IgD-negative memory B cell (primary cell): ENCODE measurements around the gene NPIPB2. TPM values are rescaled to one million over a fixed set of nuclear protein-coding genes. Genes with fewer than 3 reads are reported as not detected.
"Not testable (repeated sequence)": the region's sequence is repeated elsewhere in the genome, so short reads cannot be mapped to it uniquely, and the experiment has no call there.

Experiments
- H3K27ac Mint-ChIP-seq, 3 donors: one replicate each; pipeline ENCODE4 v1.8.0; 2020 to 2022; ENCODE audit warnings: mild to moderate bottlenecking in 3 of 3, mixed read lengths in 3 of 3, moderate library complexity in 1 of 3
- H3K27me3 Mint-ChIP-seq: one replicate; pipeline ENCODE4 v1.8.0; 2021; ENCODE audit warnings: mixed read lengths
- H3K36me3 Mint-ChIP-seq: one replicate; pipeline ENCODE4 v1.8.0; 2020; ENCODE audit warnings: mild to moderate bottlenecking, mixed read lengths
- H3K4me1 Mint-ChIP-seq, 3 donors: one replicate each; pipeline ENCODE4 v1.8.0; 2020 to 2022; ENCODE audit warnings: mixed read lengths in 3 of 3, mild to moderate bottlenecking in 1 of 3
- H3K4me3 Mint-ChIP-seq, 4 donors: one replicate each; pipeline ENCODE4 v1.8.0; 2020 to 2022; ENCODE audit warnings: mild to moderate bottlenecking in 4 of 4, mixed read lengths in 4 of 4, moderate library complexity in 3 of 4
- H3K9me3 Mint-ChIP-seq, 3 donors: one replicate each; pipeline ENCODE4 v1.8.0; 2020 to 2021; ENCODE audit warnings: mixed read lengths in 3 of 3, mild to moderate bottlenecking in 1 of 3
- polyA plus RNA-seq: library from polyadenylated mRNA; unstranded; fragments of 300-500 nt; fragmentation: Illumina TruSeq; gene quantifications from one replicate; pipeline ENCODE4 v1.2.3, GENCODE V29; 2021

The NPIPB2 gene
- polyA plus RNA-seq, 1 donor from 2014 or later: 0.74 TPM

- H3K4me1 Mint-ChIP-seq, H3K36me3 Mint-ChIP-seq, H3K27me3 Mint-ChIP-seq, H3K27ac Mint-ChIP-seq, H3K9me3 Mint-ChIP-seq: not testable (repeated sequence)
- peak overlapping the region in 1 of 4 donors; percentile 41 for H3K4me3 Mint-ChIP-seq
Observed at GRCh38 chr16:11927350-11927749, 14.5 kb downstream of the NPIPB2 start.

GRCh38 chr16:11924046-11924445 lies 17.8 kb downstream of the NPIPB2 start:
- H3K36me3 Mint-ChIP-seq, H3K4me3 Mint-ChIP-seq, H3K4me1 Mint-ChIP-seq, H3K27me3 Mint-ChIP-seq, H3K27ac Mint-ChIP-seq, H3K9me3 Mint-ChIP-seq: not testable (repeated sequence)

GRCh38 chr16:11916524-11917285 lies 25.1 kb downstream of the NPIPB2 start:
- Mint-ChIP-seq H3K27ac (peak overlapping the region in 2 of 3 donors; percentile 93 to 95), H3K4me3 (peak overlapping the region; percentile 85 to 97 (median 90)), H3K9me3 (peaks cover 0 to 2% (median 0%) of the 10 kb centered on the region in 3 donors), H3K27me3 (no peaks in the 10 kb centered on the region), H3K4me1 (peaks cover 21 to 26% (median 23%) of the 10 kb centered on the region in 3 donors), H3K36me3 (peaks cover 5% of the 10 kb centered on the region)

- H3K9me3 Mint-ChIP-seq: peaks cover 0 to 2% (median 0%) of the 10 kb centered on the region in 3 donors
- H3K36me3 Mint-ChIP-seq: peaks cover 5% of the 10 kb centered on the region
- H3K27me3 Mint-ChIP-seq: no peaks in the 10 kb centered on the region
- peak within 1 kb of the TSS; percentile 95 to 96 (median 96) for H3K27ac Mint-ChIP-seq
- peak within 1 kb of the TSS; percentile 91 to 98 (median 96) for H3K4me3 Mint-ChIP-seq
- peaks cover 23 to 28% (median 24%) of the 10 kb centered on the region in 3 donors for H3K4me1 Mint-ChIP-seq
Observed at GRCh38 chr16:11915644-11916523, 26.0 kb downstream of the NPIPB2 start, which contains the start of gene GSPT1. Gene GSPT1 (minus strand): TSS chr16:11915956. CDS start chr16:11915720, 236 bp downstream.

- Mint-ChIP-seq H3K27me3 (no peaks in the 10 kb centered on the region), H3K36me3 (peaks cover 8% of the 10 kb centered on the region), H3K27ac (peak overlapping the region; percentile 95 to 96 (median 96)), H3K9me3 (peaks cover 0 to 2% (median 0%) of the 10 kb centered on the region in 3 donors), H3K4me3 (peak overlapping the region; percentile 91 to 98 (median 95)), H3K4me1 (peaks cover 30 to 35% (median 31%) of the 10 kb centered on the region in 3 donors)
Observed at GRCh38 chr16:11915114-11915643, 26.7 kb downstream of the NPIPB2 start.

- Mint-ChIP-seq H3K9me3 (peaks cover 0 to 2% (median 0%) of the 10 kb centered on the region in 3 donors), H3K27ac (peak overlapping the region; percentile 95 to 96 (median 96)), H3K4me1 (peaks cover 30 to 36% (median 32%) of the 10 kb centered on the region in 3 donors), H3K36me3 (peaks cover 9% of the 10 kb centered on the region), H3K4me3 (peak overlapping the region; percentile 86 to 98 (median 95)), H3K27me3 (no peaks in the 10 kb centered on the region)
Observed at GRCh38 chr16:11914210-11915113, 27.4 kb downstream of the NPIPB2 start.

GRCh38 chr16:11913425-11914079 lies 28.3 kb downstream of the NPIPB2 start:
- Mint-ChIP-seq H3K27me3 (no peaks in the 10 kb centered on the region), H3K27ac (peak overlapping the region; percentile 95 to 96 (median 96)), H3K4me1 (peaks cover 34 to 39% (median 38%) of the 10 kb centered on the region in 3 donors), H3K36me3 (peaks cover 9% of the 10 kb centered on the region), H3K4me3 (peak overlapping the region; percentile 86 to 98 (median 95)), H3K9me3 (peaks cover 0 to 2% (median 0%) of the 10 kb centered on the region in 3 donors)

GRCh38 chr16:11909653-11910545 lies 31.9 kb downstream of the NPIPB2 start:
- H3K36me3 Mint-ChIP-seq: peaks cover 7% of the 10 kb centered on the region
- H3K4me1 Mint-ChIP-seq: peaks cover 45 to 58% (median 49%) of the 10 kb centered on the region in 3 donors
- no peaks in the 10 kb centered on the region for H3K9me3 Mint-ChIP-seq
- peak overlapping the region in 2 of 4 donors; percentile 64 to 66 for H3K4me3 Mint-ChIP-seq
- H3K27me3 Mint-ChIP-seq: no peaks in the 10 kb centered on the region
- H3K27ac Mint-ChIP-seq: peak overlapping the region in 2 of 3 donors; percentile 25 to 36

- no peaks in the 10 kb centered on the region for H3K27me3 Mint-ChIP-seq
- peaks cover 29 to 37% (median 32%) of the 10 kb centered on the region in 3 donors for H3K4me1 Mint-ChIP-seq
- H3K27ac Mint-ChIP-seq: peak overlapping the region; percentile 8 to 52 (median 30)
- H3K9me3 Mint-ChIP-seq: no peaks in the 10 kb centered on the region
- H3K36me3 Mint-ChIP-seq: peaks cover 5% of the 10 kb centered on the region
- H3K4me3 Mint-ChIP-seq: no peak overlapping the region
Observed at GRCh38 chr16:11907160-11907970, 34.5 kb downstream of the NPIPB2 start.

GRCh38 chr16:11903906-11904305 lies 37.9 kb downstream of the NPIPB2 start:
- Mint-ChIP-seq H3K27me3 (no peaks in the 10 kb centered on the region), H3K4me3 (peak overlapping the region in 1 of 4 donors; percentile 37), H3K4me1 (peaks cover 28 to 32% (median 31%) of the 10 kb centered on the region in 3 donors), H3K27ac (peak overlapping the region in 1 of 3 donors; percentile 35), H3K9me3 (no peaks in the 10 kb centered on the region), H3K36me3 (peaks cover 1% of the 10 kb centered on the region)

- no peaks in the 10 kb centered on the region for H3K36me3 Mint-ChIP-seq
- H3K4me3 Mint-ChIP-seq: no peak overlapping the region
- no peaks in the 10 kb centered on the region for H3K9me3 Mint-ChIP-seq
- no peaks in the 10 kb centered on the region for H3K27me3 Mint-ChIP-seq
- H3K4me1 Mint-ChIP-seq: peaks cover 15 to 34% (median 28%) of the 10 kb centered on the region in 3 donors
- peak overlapping the region in 1 of 3 donors; percentile 63 for H3K27ac Mint-ChIP-seq
Observed at GRCh38 chr16:11901091-11901490, 40.8 kb downstream of the NPIPB2 start.
